A172 (cell line): ENCODE results near the gene SLC6A8. TPM values are rescaled to one million over a fixed set of nuclear protein-coding genes. Genes with fewer than 3 reads are reported as not detected.

Experiments used
- total RNA-seq: library from RNA; depleted of rRNA; stranded (reverse); fragments of >200 nt; shearing (Covaris generic); gene quantifications from 2 replicates; pipeline ENCODE4 v1.2.3, GENCODE V29; 2014; rRNA removed

SLC6A8 gene
- total RNA-seq, 1 experiment from 2014 or later = 17.1 TPM

Other genes with a start within 250 kb of the SLC6A8 start
- 0.62 and 9.5 TPM in 2 replicates for gene TREX2, start 241.9 kb upstream of the SLC6A8 start, total RNA-seq
- gene HAUS7, start 217.3 kb upstream of the SLC6A8 start, total RNA-seq = 55.7 and 62.6 TPM in 2 replicates
- not detected in 2 replicates for gene BGN, start 192.9 kb upstream of the SLC6A8 start, total RNA-seq
- gene ATP2B3, start 170.3 kb upstream of the SLC6A8 start, total RNA-seq = not detected in 2 replicates
- gene CCNQ, start 88.8 kb upstream of the SLC6A8 start, total RNA-seq = 74.2 and 87.9 TPM in 2 replicates
- 9.0 and 9.3 TPM in 2 replicates for gene DUSP9, start 40.7 kb upstream of the SLC6A8 start, total RNA-seq
- gene PNCK, start 14.1 kb upstream of the SLC6A8 start, total RNA-seq = 0.48 and 2.7 TPM in 2 replicates
- gene BCAP31, start 36.5 kb downstream of the SLC6A8 start, total RNA-seq = 523 and 538 TPM in 2 replicates
- gene ABCD1, start 36.9 kb downstream of the SLC6A8 start, total RNA-seq = 44.7 and 44.8 TPM in 2 replicates
- 13.8 and 14.3 TPM in 2 replicates for gene PLXNB3, start 76.3 kb downstream of the SLC6A8 start, total RNA-seq
- 0.59 and 2.2 TPM in 2 replicates for gene SRPK3, start 93.1 kb downstream of the SLC6A8 start, total RNA-seq
- gene IDH3G, start 106.4 kb downstream of the SLC6A8 start, total RNA-seq = 116 and 127 TPM in 2 replicates
- gene SSR4, start 106.7 kb downstream of the SLC6A8 start, total RNA-seq = 227 and 287 TPM in 2 replicates
- gene PDZD4, start 142.6 kb downstream of the SLC6A8 start, total RNA-seq = 8.2 and 10.5 TPM in 2 replicates
- gene L1CAM, start 198.2 kb downstream of the SLC6A8 start, total RNA-seq = 77.7 and 94.0 TPM in 2 replicates
- gene AVPR2, start 216.7 kb downstream of the SLC6A8 start, total RNA-seq = 2.0 and 2.6 TPM in 2 replicates
- 1.3 and 5.3 TPM in 2 replicates for gene ARHGAP4, start 238.3 kb downstream of the SLC6A8 start, total RNA-seq
- 210 and 249 TPM in 2 replicates for gene NAA10, start 247.1 kb downstream of the SLC6A8 start, total RNA-seq